ENCODE data around the gene DTNA.

DNA sequence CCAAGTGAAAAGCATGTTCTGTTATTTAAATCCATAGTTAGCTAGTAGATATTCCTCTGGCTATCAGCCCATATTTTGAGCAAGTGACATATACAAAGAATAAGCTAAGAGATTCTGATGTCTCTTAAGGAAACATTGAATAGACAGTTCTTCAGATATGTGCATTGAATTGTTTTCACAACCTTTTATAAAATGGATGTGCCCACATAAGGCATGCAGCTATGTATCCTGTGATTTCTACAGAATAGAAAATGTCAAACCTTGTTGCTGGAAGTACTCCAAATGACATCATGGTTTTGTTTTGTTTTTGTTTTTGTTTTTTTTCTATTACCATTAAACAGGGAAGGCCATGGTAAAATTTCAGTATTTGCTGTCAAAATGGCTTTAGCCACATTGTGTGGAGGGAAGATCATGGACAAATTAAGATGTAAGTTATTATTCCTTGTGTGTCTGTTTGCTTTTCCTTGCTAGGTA is 95.8 kb downstream of the DTNA start:
- TF ChIP-seq, protein P1, sequence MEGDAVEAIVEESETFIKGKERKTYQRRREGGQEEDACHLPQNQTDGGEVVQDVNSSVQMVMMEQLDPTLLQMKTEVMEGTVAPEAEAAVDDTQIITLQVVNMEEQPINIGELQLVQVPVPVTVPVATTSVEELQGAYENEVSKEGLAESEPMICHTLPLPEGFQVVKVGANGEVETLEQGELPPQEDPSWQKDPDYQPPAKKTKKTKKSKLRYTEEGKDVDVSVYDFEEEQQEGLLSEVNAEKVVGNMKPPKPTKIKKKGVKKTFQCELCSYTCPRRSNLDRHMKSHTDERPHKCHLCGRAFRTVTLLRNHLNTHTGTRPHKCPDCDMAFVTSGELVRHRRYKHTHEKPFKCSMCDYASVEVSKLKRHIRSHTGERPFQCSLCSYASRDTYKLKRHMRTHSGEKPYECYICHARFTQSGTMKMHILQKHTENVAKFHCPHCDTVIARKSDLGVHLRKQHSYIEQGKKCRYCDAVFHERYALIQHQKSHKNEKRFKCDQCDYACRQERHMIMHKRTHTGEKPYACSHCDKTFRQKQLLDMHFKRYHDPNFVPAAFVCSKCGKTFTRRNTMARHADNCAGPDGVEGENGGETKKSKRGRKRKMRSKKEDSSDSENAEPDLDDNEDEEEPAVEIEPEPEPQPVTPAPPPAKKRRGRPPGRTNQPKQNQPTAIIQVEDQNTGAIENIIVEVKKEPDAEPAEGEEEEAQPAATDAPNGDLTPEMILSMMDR (IDR thresholded peaks at IDR 0.05; ENCODE audit: low read depth, low read length, poor library complexity, severe bottlenecking) = no peak
- no peak for TF ChIP-seq EZH2phosphoT487 (IDR thresholded peaks at IDR 0.05; ENCODE audit: borderline replicate concordance, low read length)

All from DOHH2 (cell line).